Suprapubic skin (tissue), 4 donors: ENCODE measurements around the gene CNOT2.

Experiments
- POLR2A ChIP-seq, 2 donors: fragments of 450-650 bp; IDR thresholded peaks; one replicate each; pipeline ENCODE4 v1.6.1; 2017; ENCODE audit warnings: antibody characterized with exemption in 2 of 2, mild to moderate bottlenecking in 2 of 2, moderate library complexity in 2 of 2
- POLR2AphosphoS5 ChIP-seq, 3 donors: sonication (generic); formaldehyde crosslinking; IDR thresholded peaks; one replicate each; pipeline ENCODE4 v1.6.1; 2017; ENCODE audit warnings: antibody characterized with exemption in 3 of 3

DNA sequence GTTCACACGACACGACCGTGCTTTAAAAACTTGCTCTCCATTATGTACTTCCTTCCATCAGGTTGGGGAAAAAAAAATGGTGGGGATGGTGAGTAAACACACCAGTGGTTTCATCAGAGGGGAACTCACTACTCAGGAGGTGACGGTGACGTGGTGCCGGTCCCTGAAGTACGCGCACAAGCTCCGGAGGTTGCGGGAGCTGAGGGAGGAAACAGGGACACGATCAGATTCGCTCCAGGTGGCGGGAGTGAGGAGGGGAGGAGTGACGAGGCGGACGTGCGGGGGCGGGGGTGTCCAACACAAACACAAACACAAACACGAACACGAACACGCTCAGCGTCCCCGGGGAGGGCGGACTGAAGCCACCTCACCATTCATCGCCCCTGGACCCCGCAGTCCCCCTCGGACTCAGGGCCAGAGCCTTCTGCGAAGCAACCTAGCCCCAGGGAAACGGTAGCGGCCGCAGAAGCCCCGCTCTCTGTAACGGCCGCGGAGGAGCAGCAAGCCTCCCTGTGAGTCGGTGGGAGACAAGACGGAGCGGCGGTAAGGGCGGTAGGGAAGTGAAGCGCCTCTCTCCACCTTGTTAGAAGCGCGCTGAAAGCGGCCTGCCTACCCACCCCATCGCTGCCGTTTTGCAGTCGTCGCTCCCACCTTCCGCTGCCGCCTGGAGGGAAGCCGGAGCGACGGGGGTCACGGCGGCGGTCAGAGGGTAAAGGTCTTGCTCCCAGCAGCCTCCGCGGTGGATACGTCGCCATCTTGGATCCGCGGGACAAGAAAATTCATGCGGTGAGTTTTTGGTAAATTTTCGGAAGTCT lies at the start of gene CNOT2:
- TF ChIP-seq POLR2AphosphoS5 (IDR thresholded peaks at IDR 0.05) (peak in 2 of 3 donors; percentile 45 to 85), POLR2A (IDR thresholded peaks at IDR 0.05) (peak in 1 of 2 donors; percentile 39)
